ENCODE results near the gene CDK5RAP3. TPM values are rescaled to one million over a fixed set of nuclear protein-coding genes. Genes with fewer than 3 reads are reported as not detected.

CDK5RAP3 gene
- total and polyA plus RNA-seq, 2 donors (not counting 1 experiment from before 2014, with no cell fraction given) = 58.1 to 118 TPM

DNA sequence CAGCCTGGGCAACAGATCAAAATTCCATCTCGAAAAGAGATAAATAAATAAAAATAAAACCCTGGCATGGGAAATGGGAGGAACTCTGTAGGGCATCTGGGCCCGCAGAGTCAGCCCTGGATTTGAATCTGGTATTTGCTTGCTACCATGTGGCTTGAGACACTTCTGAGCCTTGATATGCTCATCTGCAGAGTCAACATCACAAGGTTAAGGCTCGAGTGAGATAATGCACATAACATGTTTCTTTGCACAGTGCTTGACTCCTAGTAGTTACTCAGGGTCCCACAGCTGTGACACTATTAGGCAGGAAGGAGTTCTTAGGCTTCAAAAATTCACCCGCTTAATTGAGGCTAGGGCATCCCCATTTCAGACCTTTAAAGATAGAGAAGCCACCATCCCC is 21.3 kb downstream of the CDK5RAP3 start:
- TF ChIP-seq, protein P1, sequence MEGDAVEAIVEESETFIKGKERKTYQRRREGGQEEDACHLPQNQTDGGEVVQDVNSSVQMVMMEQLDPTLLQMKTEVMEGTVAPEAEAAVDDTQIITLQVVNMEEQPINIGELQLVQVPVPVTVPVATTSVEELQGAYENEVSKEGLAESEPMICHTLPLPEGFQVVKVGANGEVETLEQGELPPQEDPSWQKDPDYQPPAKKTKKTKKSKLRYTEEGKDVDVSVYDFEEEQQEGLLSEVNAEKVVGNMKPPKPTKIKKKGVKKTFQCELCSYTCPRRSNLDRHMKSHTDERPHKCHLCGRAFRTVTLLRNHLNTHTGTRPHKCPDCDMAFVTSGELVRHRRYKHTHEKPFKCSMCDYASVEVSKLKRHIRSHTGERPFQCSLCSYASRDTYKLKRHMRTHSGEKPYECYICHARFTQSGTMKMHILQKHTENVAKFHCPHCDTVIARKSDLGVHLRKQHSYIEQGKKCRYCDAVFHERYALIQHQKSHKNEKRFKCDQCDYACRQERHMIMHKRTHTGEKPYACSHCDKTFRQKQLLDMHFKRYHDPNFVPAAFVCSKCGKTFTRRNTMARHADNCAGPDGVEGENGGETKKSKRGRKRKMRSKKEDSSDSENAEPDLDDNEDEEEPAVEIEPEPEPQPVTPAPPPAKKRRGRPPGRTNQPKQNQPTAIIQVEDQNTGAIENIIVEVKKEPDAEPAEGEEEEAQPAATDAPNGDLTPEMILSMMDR (conservative IDR thresholded peaks at IDR 0.05 in 1 of 2, IDR thresholded peaks at IDR 0.05 in 1 of 2; ENCODE audit: low read depth in 1 of 2, low read length in 2 of 2) = no peak
- TF ChIP-seq EZH2 (IDR thresholded peaks at IDR 0.05; ENCODE audit: low read length, missing control alignments) = no peak
- H3K4me1 ChIP-seq (ENCODE audit: control insufficient read depth, extremely low read depth, insufficient read depth, low read length) = peaks cover 2% of the 10 kb centered on the region
- DNase-seq (ENCODE audit: low read depth in 2 of 2) = no peak
- no peak overlapping the region for H3K27ac ChIP-seq (ENCODE audit: insufficient read depth, low read length)
- H4K20me1 ChIP-seq (ENCODE audit: control insufficient read depth, extremely low read depth, insufficient read depth, low read length) = no peaks in the 10 kb centered on the region
- H3K27me3 ChIP-seq (ENCODE audit: control insufficient read depth, insufficient read depth, low read length) = peaks cover 6% of the 10 kb centered on the region
- H3K9ac ChIP-seq (ENCODE audit: insufficient read depth, low read length) = no peak overlapping the region
- no peak overlapping the region for H3K4me2 ChIP-seq (ENCODE audit: extremely low read depth, insufficient read depth, low read length)
- H3K79me2 ChIP-seq (ENCODE audit: control insufficient read depth, insufficient read depth, low read length) = no peaks in the 10 kb centered on the region
- H2AFZ ChIP-seq (ENCODE audit: low read length) = no peak overlapping the region
- H3K4me3 ChIP-seq (replicated peaks in 1 of 4; ENCODE audit: control extremely low read depth in 1 of 4, insufficient read depth in 1 of 4, low read depth in 3 of 4, low read length in 4 of 4) = no peak overlapping the region
- H3K36me3 ChIP-seq (ENCODE audit: control insufficient read depth, insufficient read depth, low read length) = no peaks in the 10 kb centered on the region
- no peaks in the 10 kb centered on the region for H3K9me3 ChIP-seq (ENCODE audit: control insufficient read depth, insufficient read depth, low read depth, low read length)

DNA sequence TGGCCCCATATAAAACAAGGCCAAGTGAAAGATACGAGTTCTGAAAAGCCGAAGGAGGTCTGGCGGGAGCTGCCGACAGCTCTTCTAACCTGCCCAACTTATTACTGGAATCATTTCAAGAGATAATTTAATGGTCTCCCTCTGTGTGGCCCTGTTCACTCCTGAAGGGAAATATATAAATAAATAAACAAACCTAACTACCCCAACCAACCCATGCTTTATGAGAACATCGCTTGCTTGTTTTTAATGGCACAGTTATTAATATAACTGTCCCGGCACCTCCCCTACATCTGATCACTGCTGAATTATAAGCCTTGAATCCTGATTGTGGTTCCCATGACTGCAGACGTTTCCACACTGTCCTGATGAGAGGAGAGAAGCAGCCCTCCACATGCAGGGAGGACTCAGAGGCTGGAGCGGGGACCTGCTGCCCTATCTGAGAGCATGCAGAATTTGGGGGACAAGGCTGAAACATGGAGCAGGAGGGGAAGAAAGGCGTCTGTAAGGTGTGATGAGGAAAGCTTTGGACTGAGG is 22.2 kb downstream of the CDK5RAP3 start:
- Histone ChIP-seq H4K20me1 (ENCODE audit: control insufficient read depth, extremely low read depth, insufficient read depth, low read length) (no peaks in the 10 kb centered on the region), H3K79me2 (ENCODE audit: control insufficient read depth, insufficient read depth, low read length) (no peaks in the 10 kb centered on the region), H3K27ac (ENCODE audit: insufficient read depth, low read length) (no peak overlapping the region), H3K9me3 (ENCODE audit: control insufficient read depth, insufficient read depth, low read depth, low read length) (no peaks in the 10 kb centered on the region), H3K4me3 (replicated peaks in 1 of 4; ENCODE audit: control extremely low read depth in 1 of 4, insufficient read depth in 1 of 4, low read depth in 3 of 4, low read length in 4 of 4) (no peak overlapping the region), H3K4me1 (ENCODE audit: control insufficient read depth, extremely low read depth, insufficient read depth, low read length) (peaks cover 2% of the 10 kb centered on the region), H3K27me3 (ENCODE audit: control insufficient read depth, insufficient read depth, low read length) (peaks cover 6% of the 10 kb centered on the region), H3K36me3 (ENCODE audit: control insufficient read depth, insufficient read depth, low read length) (no peaks in the 10 kb centered on the region), H3K4me2 (ENCODE audit: extremely low read depth, insufficient read depth, low read length) (no peak overlapping the region), H2AFZ (ENCODE audit: low read length) (no peak overlapping the region), H3K9ac (ENCODE audit: insufficient read depth, low read length) (no peak overlapping the region)
- no peak for DNase-seq (ENCODE audit: low read depth in 2 of 2)
- TF ChIP-seq, protein P1 (conservative IDR thresholded peaks at IDR 0.05 in 1 of 2, IDR thresholded peaks at IDR 0.05 in 1 of 2; ENCODE audit: low read depth in 1 of 2, low read length in 2 of 2) = no peak
- TF ChIP-seq EZH2 (IDR thresholded peaks at IDR 0.05; ENCODE audit: low read length, missing control alignments) = no peak

DNA sequence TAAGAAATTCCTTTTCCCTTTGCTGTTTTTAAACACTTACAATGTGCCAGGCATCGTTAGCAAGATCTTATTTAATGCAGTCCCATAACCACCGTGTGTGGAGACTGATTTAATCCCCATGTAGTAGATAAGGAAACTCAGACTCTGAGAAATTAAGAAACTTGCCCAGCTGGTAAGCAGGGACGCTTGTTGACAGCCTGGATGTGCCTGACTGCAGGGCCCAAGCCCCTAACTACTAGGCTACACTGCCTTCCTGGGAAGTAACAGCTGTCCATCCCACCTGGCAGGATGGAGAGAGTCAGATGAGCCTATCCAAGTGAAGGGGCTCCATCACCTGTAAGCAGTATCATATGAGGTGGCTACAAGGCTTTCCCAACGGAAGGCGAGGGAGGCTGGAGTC is 23.1 kb downstream of the CDK5RAP3 start:
- peaks cover 6% of the 10 kb centered on the region for H3K27me3 ChIP-seq (ENCODE audit: control insufficient read depth, insufficient read depth, low read length)
- DNase-seq (ENCODE audit: low read depth in 2 of 2) = no peak
- no peaks in the 10 kb centered on the region for H4K20me1 ChIP-seq (ENCODE audit: control insufficient read depth, extremely low read depth, insufficient read depth, low read length)
- H2AFZ ChIP-seq (ENCODE audit: low read length) = no peak overlapping the region
- H3K4me3 ChIP-seq (replicated peaks in 1 of 4; ENCODE audit: control extremely low read depth in 1 of 4, insufficient read depth in 1 of 4, low read depth in 3 of 4, low read length in 4 of 4) = no peak overlapping the region
- peaks cover 2% of the 10 kb centered on the region for H3K4me1 ChIP-seq (ENCODE audit: control insufficient read depth, extremely low read depth, insufficient read depth, low read length)
- H3K36me3 ChIP-seq (ENCODE audit: control insufficient read depth, insufficient read depth, low read length) = no peaks in the 10 kb centered on the region
- no peak overlapping the region for H3K27ac ChIP-seq (ENCODE audit: insufficient read depth, low read length)
- H3K4me2 ChIP-seq (ENCODE audit: extremely low read depth, insufficient read depth, low read length) = no peak overlapping the region
- no peaks in the 10 kb centered on the region for H3K79me2 ChIP-seq (ENCODE audit: control insufficient read depth, insufficient read depth, low read length)
- TF ChIP-seq, protein P1 (conservative IDR thresholded peaks at IDR 0.05 in 1 of 2, IDR thresholded peaks at IDR 0.05 in 1 of 2; ENCODE audit: low read depth in 1 of 2, low read length in 2 of 2) = no peak
- no peak for TF ChIP-seq EZH2 (IDR thresholded peaks at IDR 0.05; ENCODE audit: low read length, missing control alignments)
- H3K9ac ChIP-seq (ENCODE audit: insufficient read depth, low read length) = no peak overlapping the region
- no peaks in the 10 kb centered on the region for H3K9me3 ChIP-seq (ENCODE audit: control insufficient read depth, insufficient read depth, low read depth, low read length)
